ENCODE data around the gene PPP6R2. TPM values are rescaled to one million over a fixed set of nuclear protein-coding genes. Genes with fewer than 3 reads are reported as not detected.

Gene PPP6R2
- total and polyA plus RNA-seq, 2 of the 8 experiments (the other 6 are each of a cell fraction or from before 2014, with no cell fraction given), result 25.0 to 32.2 TPM

DNA sequence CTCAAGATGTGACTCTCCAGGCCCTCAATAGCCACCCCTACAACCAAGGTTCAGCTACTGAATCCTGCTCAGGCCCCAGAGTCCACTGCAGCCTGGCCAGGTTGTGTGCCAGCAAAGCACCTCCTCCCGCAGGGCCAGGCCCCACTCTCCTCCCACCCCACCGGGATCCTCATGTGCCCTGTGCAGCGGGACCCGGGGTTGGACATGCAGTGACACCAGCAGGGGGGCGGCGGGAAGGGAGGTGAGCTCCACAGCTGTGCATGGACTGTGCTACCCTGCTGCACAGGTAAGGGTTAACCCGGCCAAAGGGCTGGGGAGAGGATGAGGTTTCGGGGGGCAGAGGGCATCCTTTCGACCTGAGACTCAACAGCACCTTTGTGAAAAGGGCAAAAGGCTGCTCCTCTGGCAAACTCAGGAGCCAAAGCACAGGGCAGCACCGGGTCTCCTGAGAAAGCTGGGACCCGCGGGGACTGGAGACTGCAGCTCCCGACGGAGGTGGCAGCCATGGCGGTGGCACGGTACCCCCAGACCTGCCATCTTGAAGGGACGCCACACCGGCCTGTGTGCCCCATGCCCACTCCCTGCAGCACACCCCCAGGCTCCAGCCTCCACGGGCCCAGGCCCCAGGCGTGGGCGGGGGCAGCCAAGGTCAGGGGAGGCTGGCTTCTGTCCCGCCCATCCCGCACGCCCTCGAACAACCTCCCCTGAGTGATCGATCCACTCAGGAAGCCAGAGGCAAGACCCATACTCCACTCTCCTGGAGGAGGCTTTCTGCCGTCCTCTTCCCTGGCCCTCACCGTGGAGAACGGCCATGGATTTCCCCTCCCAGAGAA lies 46.3 kb upstream of the PPP6R2 start:
- H3K9ac ChIP-seq (replicated peaks in 1 of 4; ENCODE audit: extremely low read depth in 1 of 4, low read depth in 3 of 4, low read length in 3 of 4), result no peak overlapping the region
- peaks cover 0 to 43% of the 10 kb centered on the region in 2 experiments; a peak in 3 of 4 replicates for H3K79me2 ChIP-seq (ENCODE audit: control insufficient read depth in 1 of 2, insufficient read depth in 2 of 2, low read length in 2 of 2)
- no peak overlapping the region for H2AFZ ChIP-seq (ENCODE audit: low read length)
- no peak overlapping the region for H3K4me2 ChIP-seq (ENCODE audit: insufficient read depth in 1 of 2, low read depth in 2 of 2, low read length in 2 of 2)
- H3K4me3 ChIP-seq (ENCODE audit: extremely low read depth in 1 of 4, insufficient read depth in 2 of 4, low read depth in 3 of 4, low read length in 4 of 4), result no peak overlapping the region
- H2BK20ac ChIP-seq (ENCODE audit: low read length), result no peak overlapping the region
- no peak for DNase-seq (ENCODE audit: low read depth in 1 of 2, low spot score in 2 of 2)
- H3K36me3 ChIP-seq (ENCODE audit: control insufficient read depth in 2 of 4, insufficient read depth in 4 of 4, low read length in 3 of 4), result no peaks in the 10 kb centered on the region
- H3K27ac ChIP-seq (ENCODE audit: low read depth, low read length), result no peak overlapping the region
- H3K18ac ChIP-seq (ENCODE audit: extremely low read depth, low read length), result no peak overlapping the region
- no peak overlapping the region for H2BK12ac ChIP-seq (ENCODE audit: low read depth, low read length)
- CTCF ChIA-PET (ENCODE audit: partially characterized antibody), result interaction anchor here (1.2 to 2.6 kb wide), 4 partner anchors 9 to 49 kb away, joined by 4 to 11 read pairs (median 8); no protein-coding TSS in a partner anchor
- no peak overlapping the region for H2BK120ac ChIP-seq (replicated peaks; ENCODE audit: low read depth, low read length)
- no peaks in the 10 kb centered on the region for H3K9me3 ChIP-seq (ENCODE audit: insufficient read depth in 2 of 2, low read depth in 1 of 2, low read length in 1 of 2)
- H4K8ac ChIP-seq (ENCODE audit: extremely low read depth, insufficient read depth, low read length), result no peak overlapping the region
- FAIRE-seq, result no peak
- no peak overlapping the region for H4K91ac ChIP-seq (replicated peaks; ENCODE audit: insufficient read length, low read length)
- TF ChIP-seq GABPA (IDR thresholded peaks at IDR 0.05; ENCODE audit: borderline replicate concordance, insufficient read depth, low read length) (no peak), RNF2 (IDR thresholded peaks at IDR 0.05; ENCODE audit: borderline replicate concordance, low read depth, low read length, missing control alignments, poor library complexity, severe bottlenecking) (no peak), EZH2 (IDR thresholded peaks at IDR 0.05; ENCODE audit: low read depth, low read length, severe bottlenecking) (no peak), TCF12 (IDR thresholded peaks at IDR 0.05; ENCODE audit: low read depth, low read length) (no peak), GTF2F1 (IDR thresholded peaks at IDR 0.05; ENCODE audit: borderline replicate concordance, low read depth, low read length) (no peak), KDM4A (IDR thresholded peaks at IDR 0.05; ENCODE audit: low read depth, low read length, severe bottlenecking) (no peak), SP4 (IDR thresholded peaks at IDR 0.05; ENCODE audit: low read length) (no peak), RFX5 (IDR thresholded peaks at IDR 0.05; ENCODE audit: borderline replicate concordance, low read depth, low read length) (no peak), BCL11A (IDR thresholded peaks at IDR 0.05; ENCODE audit: low read depth in 2 of 2, low read length in 2 of 2) (no peak)
- TF ChIP-seq, protein P1, sequence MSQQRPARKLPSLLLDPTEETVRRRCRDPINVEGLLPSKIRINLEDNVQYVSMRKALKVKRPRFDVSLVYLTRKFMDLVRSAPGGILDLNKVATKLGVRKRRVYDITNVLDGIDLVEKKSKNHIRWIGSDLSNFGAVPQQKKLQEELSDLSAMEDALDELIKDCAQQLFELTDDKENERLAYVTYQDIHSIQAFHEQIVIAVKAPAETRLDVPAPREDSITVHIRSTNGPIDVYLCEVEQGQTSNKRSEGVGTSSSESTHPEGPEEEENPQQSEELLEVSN (IDR thresholded peaks at IDR 0.05), result no peak
- no peak overlapping the region for H4K5ac ChIP-seq (ENCODE audit: insufficient read length, low read depth, low read length)
- 88% methylated on average over 27 of the region's 29 CpGs; no CpG with 5 or more reads in 1 of the 2 experiments for WGBS, 2 experiments (ENCODE audit: extremely low coverage in 1 of 2, insufficient coverage in 1 of 2, insufficient read length in 1 of 2, insufficient replicate concordance in 2 of 2, low coverage in 1 of 2, low lambda C conversion rate in 2 of 2, missing lambda C conversion rate in 1 of 2)
- H3K79me1 ChIP-seq (ENCODE audit: low read depth, low read length), result peaks cover 18% of the 10 kb centered on the region
- no peaks in the 10 kb centered on the region; a peak in 2 of 7 replicates for H3K27me3 ChIP-seq (replicated peaks in 1 of 4; ENCODE audit: control insufficient read depth in 3 of 4, extremely low read depth in 1 of 4, insufficient read depth in 3 of 4, low read length in 3 of 4)
- no peak overlapping the region for H3K14ac ChIP-seq (ENCODE audit: insufficient read length)
- H3K56ac ChIP-seq (replicated peaks; ENCODE audit: insufficient read length, low read depth, low read length), result no peak overlapping the region
- peak overlapping the region; percentile 75; the same call in 1 of the 2 replicates for H2BK5ac ChIP-seq (ENCODE audit: low read depth, low read length)
- peaks cover 14 to 27% of the 10 kb centered on the region in 2 experiments for H4K20me1 ChIP-seq (replicated peaks in 1 of 2; ENCODE audit: control insufficient read depth in 1 of 2, insufficient read depth in 2 of 2, low read length in 2 of 2)
- H2BK15ac ChIP-seq (ENCODE audit: low read length), result no peak overlapping the region
- H3K23me2 ChIP-seq (ENCODE audit: low read depth, low read length), result peaks cover 9% of the 10 kb centered on the region; the same call in 1 of the 2 replicates
- peaks cover 0 to 41% (median 28%) of the 10 kb centered on the region in 4 experiments; a peak in 6 of 7 replicates for H3K4me1 ChIP-seq (replicated peaks in 1 of 4; ENCODE audit: control insufficient read depth in 3 of 4, insufficient read depth in 4 of 4, low read length in 3 of 4)
- POLR2A ChIA-PET (ENCODE audit: partially characterized antibody), result interaction anchor here (1.0 to 1.2 kb wide), 3 partner anchors 25 to 46 kb away, joined by 3 to 4 read pairs (median 3); no protein-coding TSS in a partner anchor
- no peak overlapping the region for H3K4ac ChIP-seq (replicated peaks; ENCODE audit: insufficient read length, low read depth, low read length)
- peak overlapping the region; percentile 95 for H2AK5ac ChIP-seq (ENCODE audit: low read depth, low read length)
- no peak overlapping the region for H3K23ac ChIP-seq (ENCODE audit: insufficient read length)
